Right renal pelvis (tissue), 4 donors: ENCODE results near the gene SCN5A. TPM values are rescaled to one million over a fixed set of nuclear protein-coding genes. Genes with fewer than 3 reads are reported as not detected.

Experiments
- DNase-seq, 4 donors: peaks; one replicate each; pipeline ENCODE4 v3.0.0-alpha.2; 2013; ENCODE audit warnings: low read depth in 4 of 4, low spot score in 3 of 4, missing footprints in 1 of 4
- polyA plus RNA-seq, 4 donors: library from polyadenylated mRNA; unstranded; fragments of 120-200 nt; gene quantifications; one replicate each; pipeline ENCODE4 v1.2.1, GENCODE V29; 2013; ENCODE audit not compliant: insufficient read length in 4 of 4

SCN5A gene
- polyA plus RNA-seq, 4 donors = 0.89 to 1.2 (median 1.1) TPM

GRCh38 chr3:38648024-38648658, 1.3 kb downstream of the SCN5A start:
- no peak for DNase-seq

- no peak for DNase-seq
Observed at GRCh38 chr3:38647217-38647970, 2.1 kb downstream of the SCN5A start.

DNA sequence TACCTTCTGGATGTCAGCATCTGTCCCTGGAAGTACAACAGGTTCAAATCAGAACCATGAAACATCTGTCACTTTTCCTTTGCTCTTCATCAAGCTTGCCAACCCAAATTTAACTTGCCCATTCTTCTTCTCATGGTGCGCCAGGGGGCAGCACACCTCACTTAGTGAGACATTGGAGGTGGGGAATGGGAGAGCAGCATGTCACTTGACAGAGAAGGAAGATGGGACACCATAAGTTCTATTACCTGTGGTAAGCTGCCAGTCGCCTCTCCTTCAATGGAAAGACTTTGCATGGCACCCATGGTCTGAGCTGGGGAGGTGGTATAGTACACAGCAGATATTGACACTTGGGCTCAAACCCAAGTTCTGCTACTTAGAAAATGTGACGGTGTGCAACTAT, 2.9 kb downstream of the SCN5A start:
- DNase-seq = no peak

DNA sequence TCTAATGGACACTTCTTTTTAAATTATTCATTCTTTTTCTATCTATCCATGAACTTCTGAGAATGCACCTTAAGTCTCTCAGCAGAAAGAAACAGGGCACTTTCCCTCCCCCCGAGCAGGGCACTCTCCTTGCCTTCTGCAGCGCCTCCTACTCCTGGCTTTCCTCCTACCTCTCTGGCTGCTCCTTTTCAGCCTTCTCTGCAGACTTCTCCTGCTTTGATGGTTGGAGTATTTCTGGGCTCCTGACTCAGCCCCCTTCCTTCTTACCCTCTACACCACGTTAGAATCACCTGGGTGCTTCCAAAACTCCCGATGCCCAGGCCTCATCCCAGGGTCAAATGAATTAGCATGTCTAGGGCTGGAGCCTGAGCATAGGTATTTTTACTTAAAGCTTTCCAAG, 3.4 kb downstream of the SCN5A start:
- DNase-seq = no peak

DNA sequence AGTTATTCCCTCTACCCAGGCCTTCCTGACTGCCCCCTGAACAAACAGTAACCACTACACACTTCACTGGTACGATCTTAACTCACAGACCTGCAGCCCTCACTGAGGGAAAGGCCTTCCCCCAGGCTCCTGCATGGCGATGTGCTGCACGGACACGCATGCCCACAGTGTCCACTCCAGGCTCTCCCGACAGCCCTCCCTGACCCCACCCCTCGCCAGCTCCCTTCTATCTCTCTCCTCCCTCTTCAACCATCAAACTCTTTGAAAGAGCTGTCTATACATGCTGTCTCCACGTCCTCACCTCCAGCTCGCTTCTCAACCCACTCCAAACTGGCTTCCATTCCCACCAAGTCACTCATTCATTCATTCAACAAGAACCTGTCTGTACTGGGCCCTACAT, 3.9 kb downstream of the SCN5A start:
- no peak for DNase-seq

- no peak for DNase-seq
Observed at GRCh38 chr3:38645076-38645475, 4.4 kb downstream of the SCN5A start.

GRCh38 chr3:38644662-38645053, 4.8 kb downstream of the SCN5A start:
- DNase-seq = no peak

DNA sequence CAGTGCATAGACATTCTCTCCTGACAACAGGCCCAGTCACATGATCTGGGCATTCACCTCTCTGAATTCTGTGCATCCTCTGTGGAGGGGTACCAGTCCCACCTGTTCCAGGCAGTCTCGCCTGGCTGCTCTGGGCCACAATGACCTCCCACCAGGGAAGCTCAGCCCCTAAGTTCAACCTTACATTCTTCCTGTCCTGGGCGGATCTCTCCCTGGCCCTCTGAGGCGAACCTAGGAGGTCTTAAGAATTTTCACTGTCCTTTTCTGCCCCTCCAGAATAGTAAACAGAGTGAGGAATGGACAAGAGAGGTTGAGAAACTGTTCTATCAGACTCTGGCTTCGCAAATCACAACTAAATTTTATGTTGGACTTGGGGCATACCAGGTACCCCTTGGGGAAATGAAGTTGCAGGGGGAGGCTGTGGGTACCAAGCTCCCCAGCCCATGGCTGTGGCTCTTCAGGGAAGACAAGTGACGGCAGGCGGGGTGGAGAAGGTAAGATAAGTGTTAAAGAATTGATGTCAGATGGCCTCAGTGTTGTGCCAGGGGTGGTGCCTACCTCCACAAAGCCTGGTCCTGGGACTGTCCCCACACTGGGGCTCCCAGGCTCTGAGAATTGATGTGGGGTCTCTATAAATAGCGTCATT, 5.3 kb downstream of the SCN5A start:
- no peak for DNase-seq

GRCh38 chr3:38643592-38643991, 5.9 kb downstream of the SCN5A start:
- no peak for DNase-seq

GRCh38 chr3:38643090-38643489, 6.4 kb downstream of the SCN5A start:
- DNase-seq = no peak

GRCh38 chr3:38641461-38642110, 7.9 kb downstream of the SCN5A start:
- DNase-seq = no peak

- DNase-seq = no peak
Observed at GRCh38 chr3:38640661-38641452, 8.6 kb downstream of the SCN5A start.

GRCh38 chr3:38638354-38638753, 11.1 kb downstream of the SCN5A start:
- no peak for DNase-seq

GRCh38 chr3:38637906-38638305, 11.6 kb downstream of the SCN5A start:
- DNase-seq = no peak

GRCh38 chr3:38636881-38637280, 12.6 kb downstream of the SCN5A start:
- no peak for DNase-seq

DNA sequence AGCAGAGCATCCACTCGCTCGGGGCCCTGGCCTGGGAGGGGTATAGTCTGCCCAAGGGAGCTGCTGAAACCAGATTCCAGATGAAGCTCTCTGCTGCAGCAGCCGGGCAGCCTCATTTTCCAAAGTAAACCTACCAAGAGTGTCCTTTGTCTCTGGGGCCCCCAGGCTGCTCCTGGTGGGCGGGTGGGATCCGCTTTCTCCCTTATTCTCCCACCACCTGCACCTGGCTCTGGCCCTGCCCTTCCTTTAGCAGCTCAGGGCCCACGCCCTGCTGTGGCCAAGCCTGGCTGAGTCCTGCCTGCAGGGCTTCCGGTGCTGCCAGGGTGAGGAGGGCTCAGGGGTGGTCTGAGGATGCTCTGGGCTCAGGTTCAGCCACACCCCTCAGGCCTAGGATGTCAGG, 13.0 kb downstream of the SCN5A start:
- DNase-seq = no peak

DNA sequence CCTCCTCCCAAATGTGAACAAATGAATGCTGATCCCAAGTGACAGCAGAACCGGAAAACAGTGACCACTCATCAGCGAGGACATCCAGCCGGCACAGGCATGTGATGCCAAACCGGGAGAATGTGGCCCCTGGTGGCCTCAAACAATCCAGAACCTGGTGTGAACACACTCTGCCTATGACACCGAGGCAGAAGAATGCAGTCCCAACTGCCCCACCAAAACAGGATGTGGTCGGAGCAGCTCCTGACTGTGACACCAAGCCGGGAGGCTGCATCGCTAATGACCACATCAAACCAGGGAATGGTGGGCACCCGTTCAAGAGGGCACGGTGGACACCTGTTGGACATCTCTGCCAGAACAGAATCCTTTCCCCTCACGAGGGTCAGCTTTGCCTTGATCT, 15.4 kb downstream of the SCN5A start:
- no peak for DNase-seq

- DNase-seq = no peak
Observed at GRCh38 chr3:38632989-38633388, 16.5 kb downstream of the SCN5A start.

GRCh38 chr3:38630606-38631005, 18.9 kb downstream of the SCN5A start:
- DNase-seq = no peak

- DNase-seq = no peak
Observed at GRCh38 chr3:38630070-38630469, 19.4 kb downstream of the SCN5A start.

- no peak for DNase-seq
Observed at GRCh38 chr3:38628835-38629234, 20.7 kb downstream of the SCN5A start.
